Right lobe of liver (tissue), 6 donors: ENCODE data around the gene HOXA3. TPM values are rescaled to one million over a fixed set of nuclear protein-coding genes. Genes with fewer than 3 reads are reported as not detected.

Source experiments
- ATAC-seq, 4 donors: fragments of 200-7000 bp; cut with Tn5 transposase; one replicate each; pipeline ENCODE4 v1.9.1; 2020; ENCODE audit warnings: mild to moderate bottlenecking in 4 of 4, moderate library complexity in 4 of 4
- DNase-seq, 3 donors: peaks; one replicate each; pipeline ENCODE4 v3.0.0-alpha.2; 2020
- H3K27ac ChIP-seq, 3 donors: fragments of 200-600 bp; one replicate each; pipeline ENCODE4 v1.8.0; 2022
- H3K27me3 ChIP-seq, 2 donors: fragments of 200-600 bp; one replicate each; pipeline ENCODE4 v1.8.0; 2022
- H3K36me3 ChIP-seq, 4 donors: fragments of 200-600 bp; sonication (generic) in 1 of 4; one replicate each; pipeline versions ENCODE4 v1.5.1 to v1.8.0; 2017 to 2022; ENCODE audit warnings: control low read depth in 1 of 4
- H3K4me1 ChIP-seq, 4 donors: fragments of 200-600 bp; sonication (generic) in 1 of 4; one replicate each; pipeline versions ENCODE4 v1.5.1 to v1.8.0; 2017 to 2022; ENCODE audit warnings: control low read depth in 1 of 4
- H3K4me3 ChIP-seq, 3 donors: fragments of 200-600 bp; one replicate each; pipeline ENCODE4 v1.8.0; 2022
- H3K9me3 ChIP-seq, 4 donors: fragments of 200-600 bp; sonication (generic) in 1 of 4; one replicate each; pipeline versions ENCODE4 v1.5.1 to v1.8.0; 2017 to 2022; ENCODE audit warnings: control low read depth in 1 of 4
- CTCF ChIP-seq, 4 donors: fragments of 200-600 bp in 3 of 4; fragments of 450-650 bp in 1 of 4; IDR thresholded peaks; one replicate each; pipeline versions ENCODE4 v1.5.1 to v1.8.0; 2016 to 2022; ENCODE audit warnings: antibody characterized with exemption in 4 of 4, mild to moderate bottlenecking in 2 of 4
- POLR2A ChIP-seq: fragments of 450-650 bp; IDR thresholded peaks from one replicate; pipeline ENCODE4 v1.6.1; 2017; ENCODE audit warnings: antibody characterized with exemption, mild to moderate bottlenecking
- WGBS: methylation state at CpG from one replicate; pipeline ENCODE4 v1.1.6; 2018; ENCODE audit warnings: low coverage, low lambda C conversion rate; ENCODE audit not compliant: insufficient coverage; ENCODE audit errors: missing lambda C conversion rate; 5-methylcytosine and 5-hydroxymethylcytosine counted together
- intact Hi-C, 2 donors: fragments of 100-400 bp; cut with DNase I; formaldehyde crosslinking; loops; one replicate each; pipeline versions ENCODE4 v1.11.2 to v1.14.1; 2022
- total RNA-seq, 6 experiments: library from RNA; depleted of rRNA in 2 of 6; stranded (reverse); fragments of >200 nt in 2 of 6; fragmentation: NEBNext Ultra II Directional in 3 of 6; extraction: Animal tissue kit (Norgen Biotek cat#: 25700) in 3 of 6; gene quantifications; one replicate each; pipeline versions ENCODE4 v1.1.0 to v1.2.4, GENCODE V29; 2016 to 2023
- donor health status: DM: no; HTN: yes; CAD: no.
- donor health status: DM: no; HTN: no; CAD: no.
- donor health status: DM: no; HTN: no; CAD: no.
- donor health status: DM: no; HTN: yes; CAD: no.
- donor health status: DM: no; HTN: yes; CAD: no.

HOXA3 gene
- total RNA-seq, 6 experiments from 2014 or later: 0.17 to 0.26 (median 0.25) TPM; not detected in 2

GRCh38 chr7:27095050-27095896 is 57.1 kb downstream of the HOXA3 start:
- DNase-seq (no peak), ATAC-seq (no peak)
- intact Hi-C loops: loop anchor here in 1 of 2 donors (10.0 kb wide), 1 partner anchor 70 kb away; the partner anchor contains the start of gene HOXA9
- Histone ChIP-seq H3K4me3 (peak overlapping the region; percentile 51 to 58 (median 52)), H3K36me3 (no peaks in the 10 kb centered on the region), H3K27ac (no peak overlapping the region), H3K4me1 (no peaks in the 10 kb centered on the region), H3K27me3 (peaks cover 0 to 22% of the 10 kb centered on the region in 2 donors), H3K9me3 (no peaks in the 10 kb centered on the region)
- TF ChIP-seq CTCF (IDR thresholded peaks at IDR 0.05) (no peak), POLR2A (no peak)
- 8% methylated on average over 6 of the region's 33 CpGs for WGBS

GRCh38 chr7:27094304-27095049 is 57.9 kb downstream of the HOXA3 start:
- WGBS: 17% methylated on average over 24 of the region's 29 CpGs
- Histone ChIP-seq H3K27me3 (peaks cover 0 to 19% of the 10 kb centered on the region in 2 donors), H3K4me1 (no peaks in the 10 kb centered on the region), H3K9me3 (no peaks in the 10 kb centered on the region), H3K27ac (no peak overlapping the region), H3K4me3 (no peak overlapping the region), H3K36me3 (no peaks in the 10 kb centered on the region)
- DNase-seq (no peak), ATAC-seq (no peak)
- intact Hi-C loops: loop anchor here in 1 of 2 donors (10.0 kb wide), 1 partner anchor 70 kb away; the partner anchor contains the start of gene HOXA9
- TF ChIP-seq CTCF (IDR thresholded peaks at IDR 0.05) (no peak), POLR2A (no peak)

- Histone ChIP-seq H3K4me3 (no peak overlapping the region), H3K27ac (no peak overlapping the region), H3K27me3 (peaks cover 7 to 21% of the 10 kb centered on the region in 2 donors), H3K36me3 (no peaks in the 10 kb centered on the region), H3K9me3 (no peaks in the 10 kb centered on the region), H3K4me1 (no peaks in the 10 kb centered on the region)
- DNase-seq (no peak), ATAC-seq (no peak)
- WGBS: 36% methylated on average over 6 of the region's 6 CpGs
- intact Hi-C loops: loop anchor here in 1 of 2 donors (10.0 kb wide), 1 partner anchor 71 kb away; the partner anchor contains the start of gene HOXA9
- TF ChIP-seq CTCF (IDR thresholded peaks at IDR 0.05) (no peak), POLR2A (no peak)
These were observed 59.0 kb downstream of the HOXA3 start for GRCh38 chr7:27093184-27093895.

GRCh38 chr7:27092819-27093110 is 59.6 kb downstream of the HOXA3 start:
- H3K4me3 ChIP-seq: no peak overlapping the region
- TF ChIP-seq POLR2A (no peak), CTCF (IDR thresholded peaks at IDR 0.05) (no peak)
- intact Hi-C loops: loop anchor here in 1 of 2 donors (10.0 kb wide), 1 partner anchor 72 kb away; the partner anchor contains the start of gene HOXA9
- H3K4me1 ChIP-seq: no peaks in the 10 kb centered on the region
- no peak overlapping the region for H3K27ac ChIP-seq
- no peak for DNase-seq
- ATAC-seq: no peak
- H3K9me3 ChIP-seq: no peaks in the 10 kb centered on the region
- 43% methylated on average over 1 of the region's 1 CpG for WGBS
- H3K36me3 ChIP-seq: no peaks in the 10 kb centered on the region
- peaks cover 7 to 21% of the 10 kb centered on the region in 2 donors for H3K27me3 ChIP-seq
